Fibroblast of the aortic adventitia (primary cell): ENCODE data around the gene LCNL1. TPM values are rescaled to one million over a fixed set of nuclear protein-coding genes. Genes with fewer than 3 reads are reported as not detected.

Experiments used
- DNase-seq: peaks from one replicate; pipeline ENCODE4 v3.0.0-alpha.2; 2010; ENCODE audit warnings: low read depth
- H3K4me3 ChIP-seq: 2 replicates; pipeline ENCODE4 v1.5.1; 2011; ENCODE audit warnings: low read depth, mild to moderate bottlenecking, control low read depth, low read length, moderate library complexity
- total RNA-seq: library from RNA; depleted of rRNA; stranded (reverse); fragments of >200 nt; gene quantifications from 2 replicates; pipeline ENCODE4 v1.2.3, GENCODE V29; 2012; ENCODE audit warnings: low replicate concordance
- TF ChIP-seq, protein P1 (sequence below): IDR thresholded peaks from 2 replicates; pipeline ENCODE4 v1.5.1; 2011; ENCODE audit warnings: mild to moderate bottlenecking, low read length, control low read depth, inconsistent platforms; ENCODE audit not compliant: insufficient read depth

LCNL1 gene
- total RNA-seq, 1 donor = 0.54 TPM

DNA sequence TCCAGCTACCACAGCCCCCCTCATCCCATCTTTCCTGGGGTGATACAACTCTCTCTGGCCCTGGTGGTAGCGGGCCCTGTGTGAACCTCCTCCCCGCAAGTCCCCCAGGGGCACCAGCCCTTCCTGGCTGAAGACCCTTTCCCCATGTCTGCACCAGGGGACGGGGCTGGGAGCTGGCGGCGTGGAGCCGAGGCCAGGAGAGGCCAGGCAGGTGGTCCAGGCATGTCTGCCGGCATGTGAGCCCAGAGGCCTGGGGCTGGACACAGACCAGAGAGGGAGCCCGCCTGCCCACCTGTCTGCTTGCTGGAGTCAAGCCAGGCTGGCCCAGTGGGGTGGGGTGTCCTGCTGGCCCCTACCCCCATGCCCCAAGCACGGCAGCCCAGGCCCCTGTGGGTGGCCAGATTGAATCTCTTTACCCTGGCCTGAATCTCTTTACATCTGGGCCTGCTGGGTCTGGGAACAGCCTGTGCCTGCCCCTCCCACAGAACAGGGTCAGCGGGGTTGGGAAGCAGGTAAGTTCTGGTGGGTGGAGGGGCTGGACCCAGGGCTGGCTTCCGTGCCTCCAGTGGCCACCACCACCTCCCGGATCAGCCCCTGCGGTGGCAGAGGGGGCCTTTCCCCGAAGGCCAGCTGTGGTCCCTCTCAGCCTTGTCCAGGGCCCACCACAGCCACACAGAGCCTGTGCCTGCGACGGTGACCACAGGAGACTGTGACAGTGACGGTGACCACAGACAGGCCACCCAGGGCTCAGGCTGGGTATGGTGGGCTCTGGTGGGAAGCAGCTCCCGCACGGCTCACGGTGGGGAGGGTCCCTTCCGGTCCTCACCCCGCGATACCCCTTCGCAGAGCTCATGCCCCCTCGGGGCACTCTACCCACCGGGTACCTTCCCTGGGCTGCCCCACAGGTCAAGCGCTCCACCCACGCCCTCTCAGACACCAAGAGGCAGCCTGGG is 23.6 kb upstream of the LCNL1 start:
- no peak for DNase-seq
- TF ChIP-seq, protein P1, sequence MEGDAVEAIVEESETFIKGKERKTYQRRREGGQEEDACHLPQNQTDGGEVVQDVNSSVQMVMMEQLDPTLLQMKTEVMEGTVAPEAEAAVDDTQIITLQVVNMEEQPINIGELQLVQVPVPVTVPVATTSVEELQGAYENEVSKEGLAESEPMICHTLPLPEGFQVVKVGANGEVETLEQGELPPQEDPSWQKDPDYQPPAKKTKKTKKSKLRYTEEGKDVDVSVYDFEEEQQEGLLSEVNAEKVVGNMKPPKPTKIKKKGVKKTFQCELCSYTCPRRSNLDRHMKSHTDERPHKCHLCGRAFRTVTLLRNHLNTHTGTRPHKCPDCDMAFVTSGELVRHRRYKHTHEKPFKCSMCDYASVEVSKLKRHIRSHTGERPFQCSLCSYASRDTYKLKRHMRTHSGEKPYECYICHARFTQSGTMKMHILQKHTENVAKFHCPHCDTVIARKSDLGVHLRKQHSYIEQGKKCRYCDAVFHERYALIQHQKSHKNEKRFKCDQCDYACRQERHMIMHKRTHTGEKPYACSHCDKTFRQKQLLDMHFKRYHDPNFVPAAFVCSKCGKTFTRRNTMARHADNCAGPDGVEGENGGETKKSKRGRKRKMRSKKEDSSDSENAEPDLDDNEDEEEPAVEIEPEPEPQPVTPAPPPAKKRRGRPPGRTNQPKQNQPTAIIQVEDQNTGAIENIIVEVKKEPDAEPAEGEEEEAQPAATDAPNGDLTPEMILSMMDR = no peak
- H3K4me3 ChIP-seq = no peak overlapping the region

GRCh38 chr9:136960212-136960937 is 22.4 kb upstream of the LCNL1 start:
- TF ChIP-seq, protein P1 = no peak
- no peak for DNase-seq
- H3K4me3 ChIP-seq = no peak overlapping the region

GRCh38 chr9:136960938-136961275 is 21.9 kb upstream of the LCNL1 start:
- DNase-seq = no peak
- H3K4me3 ChIP-seq = no peak overlapping the region
- TF ChIP-seq, protein P1 = no peak

DNA sequence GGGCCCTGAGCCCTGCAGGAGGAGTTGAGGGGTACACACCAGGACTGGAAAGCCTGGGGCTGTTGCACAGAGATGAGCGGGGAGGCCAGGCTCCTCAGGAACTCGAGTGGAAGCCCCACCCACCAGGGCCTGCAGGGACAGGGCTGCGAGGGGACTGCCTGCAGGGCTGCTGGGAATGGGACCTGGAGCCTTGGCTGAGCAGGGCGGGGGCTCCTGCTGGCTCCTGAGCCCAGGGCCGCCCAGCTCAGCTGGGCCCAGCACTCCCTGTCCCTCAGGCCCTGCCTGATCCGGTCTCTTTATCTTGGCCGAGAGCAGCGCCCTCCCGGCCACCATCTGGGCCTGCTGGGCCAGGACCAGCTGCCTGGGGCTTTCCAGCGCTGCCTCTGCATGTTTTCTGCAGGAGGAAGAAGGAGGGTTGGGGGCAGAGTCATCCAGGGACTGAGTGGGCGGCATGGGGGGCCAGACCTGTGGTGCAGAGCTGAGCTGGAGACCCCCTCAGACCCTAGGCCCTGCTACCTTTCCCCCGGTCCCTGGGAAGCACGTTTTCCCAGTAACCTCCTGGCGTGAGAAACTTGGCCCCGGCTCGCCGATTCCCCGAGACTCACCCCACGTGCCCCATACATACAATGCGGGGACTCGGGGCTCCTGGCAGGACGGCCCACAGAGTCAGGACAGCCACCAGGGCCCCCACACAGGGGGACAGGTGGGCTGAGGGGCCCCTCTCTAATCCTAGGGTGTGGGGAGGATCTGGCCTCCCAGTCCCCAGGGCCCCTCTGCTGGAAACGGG is 21.3 kb upstream of the LCNL1 start:
- H3K4me3 ChIP-seq = no peak overlapping the region
- peak; percentile 52 for DNase-seq
- TF ChIP-seq, protein P1 = no peak

DNA sequence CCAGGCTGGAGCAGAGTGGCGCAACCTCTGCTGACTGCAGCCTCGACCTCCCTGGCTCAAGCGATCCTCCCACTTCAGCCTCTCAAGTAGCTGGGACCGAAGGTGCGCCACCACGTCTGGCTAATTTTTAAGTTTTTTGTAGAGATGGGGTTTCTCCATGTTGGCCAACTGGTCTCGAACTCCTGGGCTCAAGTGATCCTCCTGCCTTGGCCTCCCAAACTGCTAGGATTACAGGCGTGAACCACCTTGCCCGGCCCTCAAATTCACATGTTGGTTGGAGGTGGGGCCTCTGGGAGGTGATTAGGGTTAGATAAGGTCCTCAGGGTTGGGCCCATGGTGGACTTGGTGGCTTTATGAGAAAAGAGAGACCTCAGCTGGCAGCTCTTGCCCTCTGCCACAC is 20.6 kb upstream of the LCNL1 start:
- no peak for DNase-seq
- TF ChIP-seq, protein P1 = no peak

DNA sequence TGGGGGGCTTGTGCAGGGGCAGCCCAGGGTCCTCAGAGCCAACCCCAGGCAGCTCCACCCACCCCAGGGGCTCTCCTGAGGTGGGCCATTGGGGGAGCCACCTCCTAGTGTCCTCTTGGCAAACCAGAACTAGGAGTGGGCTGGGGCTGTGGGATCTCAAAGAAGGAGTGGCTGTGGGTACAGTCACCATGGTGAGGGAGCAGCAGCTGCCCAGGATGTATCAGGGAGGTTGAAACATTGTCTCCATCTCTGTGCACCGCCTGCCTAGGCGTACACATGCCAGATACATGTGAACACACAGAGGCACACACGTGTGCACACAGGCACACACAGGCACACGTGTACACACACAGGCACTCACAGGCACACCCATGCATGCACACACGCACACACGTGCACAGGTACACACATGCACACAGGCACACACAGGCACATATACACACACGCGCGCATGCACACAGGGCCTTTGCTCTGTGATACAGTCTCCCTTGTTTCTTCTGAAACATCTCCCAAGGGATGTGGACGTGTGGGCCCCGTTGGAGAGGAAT is 20.0 kb upstream of the LCNL1 start:
- H3K4me3 ChIP-seq = no peak overlapping the region
- DNase-seq = no peak
- TF ChIP-seq, protein P1 = no peak

More for the DNA sequence above, 20.6 kb upstream of the LCNL1 start:
- no peak overlapping the region for H3K4me3 ChIP-seq
